H1 (cell line): ENCODE measurements around the gene NIT2. TPM values are rescaled to one million over a fixed set of nuclear protein-coding genes. Genes with fewer than 3 reads are reported as not detected.

Source experiments
- CTCF ChIA-PET: fragments of 300-600 bp; sonication (Branson Sonifier 250); formaldehyde crosslinking; loops from one replicate; lab custom pipeline; 2021; ENCODE audit not compliant: partially characterized antibody; lab: Charles Lee
- POLR2A ChIA-PET: fragments of 300-600 bp; sonication (Branson Sonifier 250); formaldehyde crosslinking; loops from one replicate; lab custom pipeline; 2021; ENCODE audit warnings: inconsistent platforms; ENCODE audit not compliant: partially characterized antibody; lab: Charles Lee
- DNase-seq, 2 experiments: peaks; one replicate each; pipeline versions ENCODE4 v3.0.0 to v3.0.0-alpha.2; 2010 to 2022; ENCODE audit warnings: low spot score in 2 of 2, low read depth in 1 of 2, mixed read lengths in 1 of 2
- FAIRE-seq: peaks from 2 replicates; lab custom pipeline; 2011; peaks lifted over from hg19 to GRCh38; lab: Jason Lieb, UNC
- H2AFZ ChIP-seq: 2 replicates; pipeline ENCODE4 v1.8.1; 2012; ENCODE audit warnings: low read length, inconsistent platforms
- H2AK5ac ChIP-seq: 2 replicates; pipeline ENCODE4 v1.6.1; 2013; ENCODE audit warnings: low read depth, low read length
- H2BK120ac ChIP-seq: replicated peaks from 2 replicates; pipeline ENCODE3; 2013; ENCODE audit warnings: low read depth, low read length, inconsistent platforms
- H2BK12ac ChIP-seq: 2 replicates; pipeline ENCODE4 v1.6.1; 2013; ENCODE audit warnings: low read depth, low read length
- H2BK15ac ChIP-seq: 2 replicates; pipeline ENCODE4 v1.6.1; 2013; ENCODE audit warnings: low read length
- H2BK20ac ChIP-seq: 2 replicates; pipeline ENCODE4 v1.6.1; 2013; ENCODE audit warnings: low read length
- H2BK5ac ChIP-seq: 2 replicates; pipeline ENCODE4 v1.6.1; 2013; ENCODE audit warnings: low read depth, low read length
- H3K14ac ChIP-seq: 2 replicates; pipeline ENCODE4 v1.6.1; 2013; ENCODE audit warnings: inconsistent platforms; ENCODE audit not compliant: insufficient read length
- H3K18ac ChIP-seq: 2 replicates; pipeline ENCODE4 v1.6.1; 2013; ENCODE audit warnings: low read length; ENCODE audit errors: extremely low read depth
- H3K23ac ChIP-seq: 2 replicates; pipeline ENCODE4 v1.6.1; 2013; ENCODE audit warnings: inconsistent platforms; ENCODE audit not compliant: insufficient read length
- H3K23me2 ChIP-seq: 2 replicates; pipeline ENCODE4 v1.6.1; 2013; ENCODE audit warnings: low read depth, low read length
- H3K27ac ChIP-seq: 2 replicates; pipeline ENCODE4 v1.6.1; 2011; ENCODE audit warnings: low read depth, low read length, inconsistent platforms
- H3K27me3 ChIP-seq, 4 experiments: replicated peaks in 1 of 4; 1 replicate in 1 of 4; 2 replicates in 3 of 4; pipeline versions ENCODE4 v1.6.1 to v1.8.1; 2011 to 2013; ENCODE audit warnings: low read length in 3 of 4, mild to moderate bottlenecking in 3 of 4, inconsistent platforms in 2 of 4, mixed read lengths in 2 of 4, moderate library complexity in 1 of 4; ENCODE audit not compliant: control insufficient read depth in 3 of 4, insufficient read depth in 3 of 4; ENCODE audit errors: extremely low read depth in 1 of 4
- H3K36me3 ChIP-seq, 4 experiments: 2 replicates each; pipeline versions ENCODE4 v1.6.1 to v1.8.1; 2011 to 2013; ENCODE audit warnings: mild to moderate bottlenecking in 4 of 4, low read length in 3 of 4, moderate library complexity in 2 of 4, control low read depth in 1 of 4, inconsistent platforms in 1 of 4; ENCODE audit not compliant: insufficient read depth in 4 of 4, control insufficient read depth in 2 of 4
- H3K4ac ChIP-seq: replicated peaks from 2 replicates; pipeline ENCODE3; 2013; ENCODE audit warnings: low read length, low read depth, mixed read lengths, inconsistent platforms; ENCODE audit not compliant: insufficient read length
- H3K4me1 ChIP-seq, 4 experiments: replicated peaks in 1 of 4; 1 replicate in 1 of 4; 2 replicates in 3 of 4; pipeline versions ENCODE4 v1.6.1 to v1.8.1; 2011 to 2013; ENCODE audit warnings: low read length in 3 of 4, inconsistent platforms in 2 of 4, mixed read lengths in 1 of 4; ENCODE audit not compliant: insufficient read depth in 4 of 4, control insufficient read depth in 3 of 4
- H3K4me2 ChIP-seq, 2 experiments: 2 replicates each; pipeline versions ENCODE4 v1.6.1 to v1.8.1; 2011 to 2013; ENCODE audit warnings: low read depth in 2 of 2, low read length in 2 of 2, control low read depth in 1 of 2, inconsistent platforms in 1 of 2, mild to moderate bottlenecking in 1 of 2; ENCODE audit not compliant: insufficient read depth in 1 of 2
- H3K4me3 ChIP-seq, 4 experiments: fragments of 200-600, 300-600 bp in 1 of 4; sonication (generic), shearing (Covaris generic), sonication (Bioruptor Twin) in 1 of 4; 2 replicates each; pipeline versions ENCODE4 v1.5.1 to v1.8.1; 2011 to 2016; ENCODE audit warnings: low read length in 4 of 4, low read depth in 3 of 4, control low read depth in 2 of 4, inconsistent platforms in 2 of 4, mild to moderate bottlenecking in 2 of 4, mixed read lengths in 1 of 4, moderate library complexity in 1 of 4; ENCODE audit not compliant: insufficient read depth in 2 of 4; ENCODE audit errors: extremely low read depth in 1 of 4
- H3K56ac ChIP-seq: replicated peaks from 2 replicates; pipeline ENCODE3; 2013; ENCODE audit warnings: low read depth, mild to moderate bottlenecking, mixed read lengths, low read length, inconsistent platforms; ENCODE audit not compliant: insufficient read length
- H3K79me1 ChIP-seq: 2 replicates; pipeline ENCODE4 v1.6.1; 2013; ENCODE audit warnings: low read depth, low read length, control low read depth
- H3K79me2 ChIP-seq, 2 experiments: 2 replicates each; pipeline versions ENCODE4 v1.6.1 to v1.8.1; 2012 to 2013; ENCODE audit warnings: low read length in 2 of 2, mild to moderate bottlenecking in 2 of 2, inconsistent platforms in 1 of 2; ENCODE audit not compliant: insufficient read depth in 2 of 2, control insufficient read depth in 1 of 2
- H3K9ac ChIP-seq, 4 experiments: replicated peaks in 1 of 4; 1 replicate in 1 of 4; 2 replicates in 3 of 4; pipeline versions ENCODE4 v1.6.1 to v1.8.1; 2011 to 2013; ENCODE audit warnings: low read depth in 3 of 4, low read length in 3 of 4, control low read depth in 2 of 4, mild to moderate bottlenecking in 2 of 4, moderate library complexity in 2 of 4, inconsistent platforms in 1 of 4; ENCODE audit errors: extremely low read depth in 1 of 4
- H3K9me3 ChIP-seq, 2 experiments: 2 replicates each; pipeline versions ENCODE4 v1.6.1 to v1.8.1; 2012 to 2013; ENCODE audit warnings: mild to moderate bottlenecking in 2 of 2, moderate library complexity in 2 of 2, control low read depth in 1 of 2, inconsistent platforms in 1 of 2, low read depth in 1 of 2, low read length in 1 of 2, mixed read lengths in 1 of 2; ENCODE audit not compliant: insufficient read depth in 2 of 2
- H4K20me1 ChIP-seq, 2 experiments: replicated peaks in 1 of 2; 2 replicates each; pipeline versions ENCODE3 to v1.8.1; 2011 to 2013; ENCODE audit warnings: inconsistent platforms in 2 of 2, low read length in 2 of 2, mild to moderate bottlenecking in 1 of 2; ENCODE audit not compliant: insufficient read depth in 2 of 2, control insufficient read depth in 1 of 2
- H4K5ac ChIP-seq: 2 replicates; pipeline ENCODE4 v1.6.1; 2013; ENCODE audit warnings: low read length, low read depth, mixed read lengths, inconsistent platforms; ENCODE audit not compliant: insufficient read length
- H4K8ac ChIP-seq: 2 replicates; pipeline ENCODE4 v1.8.0; 2013; ENCODE audit warnings: mild to moderate bottlenecking, moderate library complexity, low read length, inconsistent platforms; ENCODE audit not compliant: insufficient read depth; ENCODE audit errors: extremely low read depth
- H4K91ac ChIP-seq: replicated peaks from 2 replicates; pipeline ENCODE3; 2013; ENCODE audit warnings: low read length, mixed read lengths, inconsistent platforms; ENCODE audit not compliant: insufficient read length
- BCL11A ChIP-seq, 2 experiments: IDR thresholded peaks; one replicate each; pipeline ENCODE4 v1.6.1; 2011; ENCODE audit warnings: low read depth in 2 of 2, low read length in 2 of 2, mild to moderate bottlenecking in 2 of 2
- CHD2 ChIP-seq: IDR thresholded peaks from 2 replicates; pipeline ENCODE4 v1.6.1; 2012; ENCODE audit warnings: low read length, improper control_type of control experiment
- JUND ChIP-seq: IDR thresholded peaks from 2 replicates; pipeline ENCODE4 v1.6.1; 2011; ENCODE audit warnings: mild to moderate bottlenecking, improper control_type of control experiment, low read length
- POU5F1 ChIP-seq: IDR thresholded peaks from 2 replicates; pipeline ENCODE4 v1.6.1; 2011; ENCODE audit warnings: low read depth, mild to moderate bottlenecking, low read length, moderate library complexity
- RAD21 ChIP-seq, 2 experiments: IDR thresholded peaks in 1 of 2; conservative IDR thresholded peaks in 1 of 2; 2 replicates each; pipeline ENCODE4 v1.6.1; 2011; ENCODE audit warnings: low read depth in 2 of 2, low read length in 2 of 2, improper control_type of control experiment in 1 of 2, inconsistent platforms in 1 of 2, mild to moderate bottlenecking in 1 of 2, moderate library complexity in 1 of 2
- SP1 ChIP-seq: IDR thresholded peaks from 2 replicates; pipeline ENCODE4 v1.6.1; 2011; ENCODE audit warnings: low read depth, low read length
- polyA plus RNA-seq, 7 experiments: library from polyadenylated mRNA; depleted of rRNA in 3 of 7; stranded (reverse) in 5 of 7; unstranded in 2 of 7; fragments of >200 nt in 5 of 7; fragments of 200-250 nt in 2 of 7; gene quantifications; 1 replicate in 5 of 7; 2 replicates in 1 of 7; 4 replicates in 1 of 7; pipeline versions ENCODE4 v1.2.1 to v1.2.3, GENCODE V29; 2011 to 2013; ENCODE audit warnings: missing spikeins in 2 of 7, mixed read lengths in 2 of 7
- total RNA-seq: library from RNA; stranded (reverse); fragmentation: NEBNext Ultra II Directional; extraction: Animal tissue kit (Norgen Biotek cat#: 25700); gene quantifications from 2 replicates; pipeline ENCODE4 v1.2.1, GENCODE V29; 2021
- TF ChIP-seq, protein P1 (sequence below): IDR thresholded peaks from 2 replicates; pipeline ENCODE4 v1.6.1; 2012; ENCODE audit warnings: inconsistent platforms

The NIT2 gene
- total and polyA plus RNA-seq, 2 of the 8 experiments (the other 6 are each of a cell fraction or from before 2014, with no cell fraction given), result 15.2 to 25.3 TPM

DNA sequence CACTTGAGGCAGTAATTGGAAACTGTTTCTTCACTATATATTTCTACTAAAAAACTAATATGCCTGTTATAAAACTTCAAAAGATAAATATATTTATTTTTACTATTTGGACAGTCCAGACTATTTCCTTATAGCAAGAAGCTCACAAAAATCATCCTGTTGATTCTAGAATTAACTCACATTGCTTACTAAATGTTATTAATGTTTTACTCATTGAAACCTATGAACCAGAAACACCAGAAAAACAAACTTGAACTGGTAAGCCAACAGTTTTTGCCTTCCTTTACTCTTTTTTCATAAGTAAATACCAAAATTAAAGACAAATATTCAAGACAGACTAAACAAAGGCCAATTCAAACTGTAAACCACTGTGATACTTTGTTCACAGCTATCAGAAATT, 40.0 kb downstream of the NIT2 start:
- no peak overlapping the region for H2BK5ac ChIP-seq
- no peak for FAIRE-seq
- H3K79me1 ChIP-seq, result 0 out of 2 replicates have a peak, but pooled peaks cover 2% of the 10 kb centered on the region
- H2AK5ac ChIP-seq, result no peak overlapping the region
- H4K5ac ChIP-seq, result no peak overlapping the region
- H3K4me3 ChIP-seq, result no peak overlapping the region
- H4K8ac ChIP-seq, result no peak overlapping the region
- H3K4me2 ChIP-seq, result no peak overlapping the region
- H2AFZ ChIP-seq, result no peak overlapping the region
- POLR2A ChIA-PET, result interaction anchor here (1.6 kb wide), 1 partner anchor 15 kb away, joined by 5 read pairs; no protein-coding TSS in a partner anchor
- H4K91ac ChIP-seq, result no peak overlapping the region
- CTCF ChIA-PET, result interaction anchor here (1.3 kb wide), 1 partner anchor 13 kb away, joined by 4 read pairs; no protein-coding TSS in a partner anchor
- H3K9me3 ChIP-seq, result no peaks in the 10 kb centered on the region
- H3K23me2 ChIP-seq, result no peaks in the 10 kb centered on the region
- H3K4me1 ChIP-seq, result no peaks in the 10 kb centered on the region
- no peaks in the 10 kb centered on the region for H3K27me3 ChIP-seq
- no peak for DNase-seq
- H2BK15ac ChIP-seq, result no peak overlapping the region
- no peak overlapping the region for H2BK20ac ChIP-seq
- H2BK120ac ChIP-seq, result no peak overlapping the region
- no peak overlapping the region for H2BK12ac ChIP-seq
- TF ChIP-seq POU5F1, result no peak
- TF ChIP-seq, protein P1, sequence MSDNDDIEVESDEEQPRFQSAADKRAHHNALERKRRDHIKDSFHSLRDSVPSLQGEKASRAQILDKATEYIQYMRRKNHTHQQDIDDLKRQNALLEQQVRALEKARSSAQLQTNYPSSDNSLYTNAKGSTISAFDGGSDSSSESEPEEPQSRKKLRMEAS, result no peak
- TF ChIP-seq CHD2, result no peak
- no peak for TF ChIP-seq RAD21 (IDR thresholded peaks at IDR 0.05 in 1 of 2, conservative IDR thresholded peaks at IDR 0.05 in 1 of 2; ENCODE audit: low read depth in 2 of 2, low read length in 2 of 2)
- TF ChIP-seq SP1, result no peak
- TF ChIP-seq JUND, result no peak
- TF ChIP-seq BCL11A (IDR thresholded peaks at IDR 0.05; ENCODE audit: low read depth in 2 of 2, low read length in 2 of 2), result no peak
- H3K9ac ChIP-seq, result no peak overlapping the region
- H3K36me3 ChIP-seq, result peaks cover 3 to 57% (median 22%) of the 10 kb centered on the region in 4 experiments
- no peak overlapping the region for H3K23ac ChIP-seq
- no peak overlapping the region for H3K4ac ChIP-seq
- no peak overlapping the region for H3K18ac ChIP-seq
- H3K27ac ChIP-seq, result no peak overlapping the region
- H3K14ac ChIP-seq, result no peak overlapping the region
- no peak overlapping the region for H3K56ac ChIP-seq
- no peaks in the 10 kb centered on the region for H3K79me2 ChIP-seq
- H4K20me1 ChIP-seq, result peaks cover 0 to 5% of the 10 kb centered on the region in 2 experiments
